ENCODE data around the gene DOCK3.
A peak's percentile ranks its signal among the peaks of the same experiment; 100 is the strongest.
"Not testable (repeated sequence)": the region's sequence is repeated elsewhere in the genome, so short reads cannot be mapped to it uniquely, and the experiment has no call there.

Gene DOCK3

GRCh38 chr3:50986726-50987125, 312.0 kb downstream of the DOCK3 start:
- no peak for DNase-seq (ENCODE audit: low spot score)

- DNase-seq (ENCODE audit: low spot score), result no peak
Observed at GRCh38 chr3:50994537-50994936, 319.8 kb downstream of the DOCK3 start.

GRCh38 chr3:50995085-50995824, 320.5 kb downstream of the DOCK3 start:
- DNase-seq (ENCODE audit: low spot score), result no peak

GRCh38 chr3:51002495-51002894, 327.8 kb downstream of the DOCK3 start:
- DNase-seq (ENCODE audit: low spot score), result no peak

- no peak for DNase-seq (ENCODE audit: low spot score)
Observed at GRCh38 chr3:51004235-51004634, 329.5 kb downstream of the DOCK3 start.

GRCh38 chr3:51024121-51024520, 349.4 kb downstream of the DOCK3 start:
- no peak for DNase-seq (ENCODE audit: low spot score)

GRCh38 chr3:51024765-51025632, 350.3 kb downstream of the DOCK3 start:
- DNase-seq (ENCODE audit: low spot score), result no peak

- DNase-seq (ENCODE audit: low spot score), result no peak
Observed at GRCh38 chr3:51031666-51032065, 356.9 kb downstream of the DOCK3 start.

GRCh38 chr3:51035630-51036029, 360.9 kb downstream of the DOCK3 start:
- DNase-seq (ENCODE audit: low spot score), result no peak

GRCh38 chr3:51044982-51045381, 370.3 kb downstream of the DOCK3 start:
- DNase-seq (ENCODE audit: low spot score), result no peak

- DNase-seq (ENCODE audit: low spot score), result no peak
Observed at GRCh38 chr3:51052562-51052961, 377.8 kb downstream of the DOCK3 start.

GRCh38 chr3:51057121-51057520, 382.4 kb downstream of the DOCK3 start:
- no peak for DNase-seq (ENCODE audit: low spot score)

- DNase-seq (ENCODE audit: low spot score), result no peak
Observed at GRCh38 chr3:51063053-51063452, 388.3 kb downstream of the DOCK3 start.

GRCh38 chr3:51075221-51075775, 400.6 kb downstream of the DOCK3 start:
- DNase-seq (ENCODE audit: low spot score), result no peak

- DNase-seq (ENCODE audit: low spot score), result no peak
Observed at GRCh38 chr3:51082363-51082762, 407.6 kb downstream of the DOCK3 start.

GRCh38 chr3:51083490-51083889, 408.8 kb downstream of the DOCK3 start:
- no peak for DNase-seq (ENCODE audit: low spot score)

GRCh38 chr3:51092141-51092540, 417.4 kb downstream of the DOCK3 start:
- DNase-seq (ENCODE audit: low spot score), result not testable (repeated sequence)

GRCh38 chr3:51094838-51095237, 420.1 kb downstream of the DOCK3 start:
- DNase-seq (ENCODE audit: low spot score), result not testable (repeated sequence)

GRCh38 chr3:51099794-51100535, 425.2 kb downstream of the DOCK3 start:
- DNase-seq (ENCODE audit: low spot score), result peak; percentile 66

GRCh38 chr3:51100536-51100851, 425.8 kb downstream of the DOCK3 start:
- DNase-seq (ENCODE audit: low spot score), result no peak

- DNase-seq (ENCODE audit: low spot score), result no peak
Observed at GRCh38 chr3:51102396-51102795, 427.7 kb downstream of the DOCK3 start.

- DNase-seq (ENCODE audit: low spot score), result no peak
Observed at GRCh38 chr3:51106242-51106876, 431.6 kb downstream of the DOCK3 start.

Data from LoVo (cell line).